Brain pericyte (primary cell): ENCODE results near the gene ABCD2.
"Not testable (repeated sequence)": the region's sequence is repeated elsewhere in the genome, so short reads cannot be mapped to it uniquely, and the experiment has no call there.

ENCODE experiments used
- DNase-seq: peaks from one replicate; pipeline ENCODE4 v3.0.0-alpha.2; 2012; ENCODE audit warnings: low read depth, low spot score

Gene ABCD2

GRCh38 chr12:39612250-39612649 lies 7.4 kb downstream of the ABCD2 start:
- no peak for DNase-seq

- DNase-seq: no peak
These were observed 7.8 kb downstream of the ABCD2 start for GRCh38 chr12:39611818-39612217.

DNA sequence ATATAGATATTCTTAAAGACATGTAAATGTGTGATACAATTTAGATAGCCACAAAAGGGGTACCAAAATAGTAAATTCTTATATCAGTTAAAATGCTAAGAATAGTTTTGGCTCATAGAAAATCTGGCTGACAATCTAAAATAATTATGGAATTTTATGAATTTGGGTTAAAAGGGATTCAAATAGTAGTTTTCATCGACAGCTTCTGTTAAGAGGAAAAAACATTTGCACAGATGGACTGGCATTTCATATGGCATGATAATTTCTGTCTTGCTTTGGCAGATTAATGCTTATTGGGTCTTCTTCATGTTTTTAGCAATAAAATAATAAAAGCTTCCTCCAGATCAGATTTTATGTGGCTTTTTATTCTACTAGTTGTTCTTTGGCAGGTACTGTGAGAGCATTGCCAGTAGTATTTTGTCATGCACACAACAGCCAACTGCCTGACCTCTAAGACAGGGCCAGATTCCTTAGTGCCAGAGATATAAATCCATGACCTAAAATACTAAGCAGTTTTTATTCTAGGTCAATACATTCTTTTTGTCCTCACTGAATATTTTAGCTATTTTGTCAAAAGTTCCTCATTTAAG lies 9.1 kb downstream of the ABCD2 start:
- DNase-seq: no peak

- no peak for DNase-seq
These were observed 12.7 kb downstream of the ABCD2 start for GRCh38 chr12:39606712-39607423.

DNA sequence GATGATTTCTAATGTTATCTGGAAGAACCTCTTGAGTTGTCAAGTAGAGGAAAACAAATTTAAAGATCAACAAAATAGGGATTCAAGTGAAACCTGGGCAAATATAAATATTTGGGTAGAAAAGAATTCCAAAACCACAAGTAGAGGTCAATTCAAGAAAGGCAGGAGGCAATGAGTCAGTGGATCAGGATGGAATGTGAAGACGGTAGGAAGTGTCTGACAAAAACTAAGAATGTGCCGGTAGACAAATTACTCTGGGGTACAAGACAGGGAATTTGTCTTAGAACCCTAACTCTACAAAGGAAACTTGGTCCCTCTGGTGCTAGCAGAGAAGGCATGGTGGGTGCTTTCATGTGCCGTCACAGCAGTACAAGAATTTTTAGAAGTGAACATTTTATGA lies 13.6 kb downstream of the ABCD2 start:
- DNase-seq: no peak

GRCh38 chr12:39605501-39605900 lies 14.1 kb downstream of the ABCD2 start:
- DNase-seq: no peak

DNA sequence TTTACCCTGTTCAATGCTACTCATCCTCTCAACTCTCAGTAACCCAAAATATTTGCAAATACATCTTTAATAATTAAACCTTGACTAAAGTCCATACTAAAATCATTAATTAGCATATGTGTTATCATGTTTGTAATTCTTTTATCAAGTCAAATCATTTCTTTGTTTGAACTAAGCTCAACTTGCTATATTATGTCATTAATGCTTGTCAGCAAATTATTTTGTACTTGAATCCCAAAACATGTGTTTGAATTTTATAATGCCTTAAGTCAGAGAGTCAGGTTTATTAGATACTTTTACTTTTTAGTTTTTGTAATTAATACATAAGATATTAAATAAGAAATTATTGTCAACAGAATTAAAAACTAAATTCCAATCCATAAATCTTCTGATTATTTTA lies 16.5 kb downstream of the ABCD2 start:
- DNase-seq: no peak

GRCh38 chr12:39601951-39602350 lies 17.7 kb downstream of the ABCD2 start:
- not testable (repeated sequence) for DNase-seq

DNA sequence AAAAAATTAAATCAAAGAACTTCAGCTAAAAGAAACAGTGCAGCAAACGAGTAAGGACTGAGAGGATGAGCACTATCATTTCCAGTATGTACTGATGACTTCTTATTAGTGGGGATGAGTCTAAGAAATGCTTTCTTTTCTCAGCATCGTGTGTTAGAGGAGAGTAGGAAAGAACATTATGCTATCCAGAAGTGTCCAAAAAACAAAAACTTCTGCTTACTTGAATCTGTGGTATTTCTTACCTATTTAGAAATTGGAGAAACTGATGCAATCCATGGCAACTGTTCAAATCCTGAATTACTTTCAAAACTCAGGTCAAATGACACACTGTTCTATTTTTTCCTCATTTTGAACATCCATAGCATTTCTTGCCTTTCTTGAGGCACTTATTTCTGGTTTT lies 23.7 kb downstream of the ABCD2 start:
- no peak for DNase-seq

DNA sequence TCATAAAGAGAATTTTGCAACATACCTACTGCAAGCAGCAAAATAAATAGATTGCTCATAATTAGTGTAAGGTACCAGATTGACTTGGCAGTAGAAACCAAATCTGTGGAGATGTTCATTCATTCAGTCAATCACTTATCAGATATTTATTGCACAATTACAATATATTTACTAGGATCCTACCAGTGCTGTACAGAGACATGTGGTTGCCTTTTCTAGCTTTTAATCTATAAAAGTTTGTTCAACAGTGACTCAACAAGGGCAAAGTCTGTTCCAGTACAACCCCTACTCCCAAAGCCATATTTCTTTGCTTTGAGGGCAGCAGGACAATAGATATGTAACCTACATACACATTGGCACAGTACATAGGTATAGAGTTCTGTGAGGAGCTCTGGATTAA lies 27.3 kb downstream of the ABCD2 start:
- no peak for DNase-seq

DNA sequence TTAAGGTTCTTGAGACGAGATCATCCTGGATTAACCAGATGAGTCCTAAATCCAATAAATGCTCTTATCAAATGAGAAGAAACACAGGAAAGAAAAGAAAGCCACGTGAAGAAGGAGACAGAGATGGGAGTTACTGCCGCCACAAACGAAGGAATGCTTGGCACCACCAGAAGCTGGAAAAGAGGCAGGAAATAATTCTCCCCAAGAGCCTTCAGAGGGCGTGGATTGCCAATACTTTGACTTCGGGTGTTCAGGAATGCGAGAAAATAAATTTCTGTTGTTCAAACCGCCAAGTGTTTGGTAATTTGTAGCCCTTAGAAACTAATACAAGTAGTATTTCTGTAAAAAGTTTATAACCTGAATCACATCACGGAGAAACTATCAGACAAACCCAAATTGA lies 31.3 kb downstream of the ABCD2 start:
- DNase-seq: no peak

- peak; percentile 11 for DNase-seq
These were observed 32.4 kb downstream of the ABCD2 start for GRCh38 chr12:39587225-39587624.

DNA sequence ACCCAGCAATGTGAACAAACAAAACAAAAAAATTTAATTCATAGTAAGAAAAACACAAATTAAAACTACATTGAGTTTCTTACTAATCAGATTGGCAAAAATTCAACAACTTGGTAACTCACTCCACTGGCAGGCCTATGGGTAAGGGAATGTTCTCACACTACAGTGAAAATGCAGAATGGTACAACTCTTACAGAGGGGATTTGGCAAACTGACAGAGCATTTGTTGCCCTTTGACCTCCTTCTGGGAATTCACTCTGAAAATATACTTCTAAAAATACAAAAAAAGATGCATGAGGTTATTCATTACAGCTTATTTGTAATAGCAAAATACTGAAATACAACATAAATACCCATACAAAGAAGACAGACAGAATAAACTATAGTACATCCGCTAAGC lies 32.8 kb downstream of the ABCD2 start:
- peak; percentile 38 for DNase-seq

DNA sequence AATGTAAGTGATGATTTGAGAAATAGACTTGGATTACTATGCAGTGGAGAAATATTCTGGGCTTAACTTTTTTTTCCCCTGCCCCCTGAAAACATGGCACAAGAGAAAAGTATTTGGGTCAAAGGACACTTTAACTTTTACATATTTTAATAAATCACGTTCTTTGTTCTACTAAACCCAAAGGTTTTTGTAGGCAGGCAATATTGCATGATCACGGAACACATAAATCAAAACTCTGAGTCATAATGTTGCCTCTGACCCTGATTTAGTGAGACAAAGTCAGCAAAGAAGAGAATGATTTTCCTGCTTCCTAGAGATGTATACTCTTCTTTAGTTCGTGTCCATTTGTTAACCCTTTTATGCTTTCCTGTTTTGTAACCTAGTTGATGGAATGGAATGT lies 38.0 kb downstream of the ABCD2 start:
- no peak for DNase-seq

DNA sequence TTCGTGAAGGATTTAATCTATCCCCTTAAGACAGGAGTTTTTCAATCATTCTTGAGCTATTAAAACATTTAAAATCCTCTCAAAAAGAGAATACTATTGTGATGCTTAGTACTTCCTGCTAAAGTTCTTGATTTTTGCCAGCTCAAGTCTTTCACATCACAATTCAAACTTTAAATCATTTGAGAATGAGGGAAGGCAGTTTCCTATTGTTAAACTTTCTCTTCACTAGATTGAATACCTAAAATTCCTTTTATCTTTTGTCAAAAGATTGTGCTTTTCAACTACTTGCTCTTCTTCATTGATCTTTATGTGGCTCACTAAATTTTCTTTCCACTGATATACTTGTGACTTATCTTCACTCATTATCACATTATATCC lies 44.1 kb downstream of the ABCD2 start:
- no peak for DNase-seq

DNA sequence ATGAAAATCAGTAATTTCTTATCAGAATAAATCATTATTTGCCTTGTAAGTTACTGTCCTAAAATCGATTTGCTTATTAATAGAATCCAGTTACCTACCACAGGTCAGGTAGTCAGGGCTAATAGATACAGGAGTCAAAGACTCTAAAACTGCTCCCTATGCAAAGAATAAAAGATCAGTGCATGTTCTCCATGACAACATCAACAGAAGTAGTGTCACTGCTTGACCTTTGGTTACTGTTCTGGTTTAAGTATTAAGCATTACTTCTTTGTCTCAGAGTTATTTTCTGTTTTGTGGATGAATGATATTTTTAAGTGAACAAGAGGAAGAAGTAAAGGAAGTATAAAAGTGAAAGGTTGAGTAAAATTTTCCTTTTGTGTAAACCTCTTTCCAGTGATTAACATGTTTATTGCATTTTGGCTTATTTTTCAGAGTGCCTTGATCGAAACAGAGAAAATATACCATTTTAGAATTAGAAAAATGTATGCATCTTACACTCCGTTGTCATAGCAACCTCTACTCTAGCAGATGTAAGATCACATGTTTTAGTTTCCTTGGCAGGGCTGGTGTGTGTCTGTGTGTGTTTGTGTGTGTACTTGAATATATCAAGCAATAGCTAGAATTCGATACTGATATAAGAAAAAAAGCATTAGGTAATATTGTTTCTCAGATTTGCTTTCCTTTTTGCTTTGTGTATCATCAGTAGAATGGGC lies 44.7 kb downstream of the ABCD2 start:
- DNase-seq: no peak

DNA sequence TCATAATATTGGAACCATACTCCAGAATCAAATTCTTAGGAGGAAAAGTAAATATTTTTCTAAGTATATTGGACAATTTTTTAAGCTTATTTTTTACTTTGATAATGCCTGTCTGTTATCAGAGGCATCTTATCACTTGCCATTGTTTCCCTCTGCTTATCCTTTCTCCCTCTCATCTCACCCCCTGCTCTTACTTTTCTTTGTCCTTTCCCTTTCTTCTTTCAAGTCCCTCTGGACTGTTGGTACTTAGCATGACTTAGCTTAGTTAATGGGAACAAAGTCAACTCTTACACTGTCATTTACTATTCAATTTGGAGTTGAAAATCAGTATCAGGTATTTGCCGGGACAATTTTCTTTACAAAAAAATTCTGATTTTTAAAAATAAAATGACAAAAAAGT lies 45.2 kb downstream of the ABCD2 start:
- DNase-seq: no peak

DNA sequence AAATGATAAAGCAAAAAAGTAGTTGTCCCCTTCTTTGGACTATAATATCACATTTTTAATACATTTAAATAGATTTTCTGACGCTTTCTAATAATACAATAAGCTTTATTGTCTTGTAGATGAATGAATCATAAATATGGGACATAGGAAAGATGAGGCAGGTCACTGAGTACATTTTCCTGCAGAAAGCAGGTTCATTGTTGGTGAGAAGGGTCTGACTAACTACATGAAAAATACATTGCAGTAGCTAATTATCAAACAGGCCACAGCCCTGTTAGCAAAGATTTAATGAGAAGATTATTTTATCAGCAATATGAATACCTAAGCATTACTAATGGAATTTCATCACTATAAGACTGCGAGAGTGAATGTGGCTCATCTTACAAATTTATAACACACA lies 45.6 kb downstream of the ABCD2 start:
- no peak for DNase-seq

DNA sequence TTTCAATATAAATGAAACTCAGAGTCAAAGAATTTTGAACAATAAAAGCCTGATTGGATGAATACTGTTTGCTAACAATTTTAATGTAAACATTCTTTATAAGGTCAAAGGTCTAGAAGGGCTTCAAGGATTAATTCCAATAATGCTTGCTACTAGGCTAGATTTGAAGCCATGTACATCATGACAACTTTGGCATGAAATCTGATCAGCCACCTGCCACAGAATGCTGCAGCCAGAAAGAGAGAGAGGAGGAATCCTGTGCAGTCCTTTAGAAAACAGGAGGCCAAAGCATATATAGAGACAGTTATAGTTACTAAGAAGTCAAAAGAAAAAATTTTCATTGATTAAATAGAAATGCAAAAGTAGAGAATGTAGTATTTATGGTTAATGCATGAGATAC lies 47.1 kb downstream of the ABCD2 start:
- DNase-seq: no peak

DNA sequence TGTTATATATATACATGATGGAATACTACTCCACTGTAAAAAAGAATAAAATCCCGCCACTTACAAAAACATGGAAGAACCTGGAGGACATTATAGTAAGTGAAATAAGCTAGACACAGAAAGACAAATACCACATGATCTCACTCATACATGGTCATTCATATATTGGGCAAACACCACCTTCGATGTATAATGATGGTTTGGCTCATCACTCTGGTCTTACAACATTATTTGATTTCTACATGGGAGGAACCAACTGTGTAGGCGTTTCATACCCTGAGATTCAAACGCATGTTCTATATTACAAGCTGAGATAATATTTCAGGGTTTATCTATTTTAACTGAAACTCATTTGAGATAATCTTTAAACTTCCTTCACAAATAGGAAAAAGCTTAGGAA lies 48.3 kb downstream of the ABCD2 start:
- no peak for DNase-seq

- no peak for DNase-seq
These were observed 66.1 kb downstream of the ABCD2 start for GRCh38 chr12:39553476-39553875.

- DNase-seq: not testable (repeated sequence)
These were observed 75.4 kb downstream of the ABCD2 start for GRCh38 chr12:39544211-39544610.

DNA sequence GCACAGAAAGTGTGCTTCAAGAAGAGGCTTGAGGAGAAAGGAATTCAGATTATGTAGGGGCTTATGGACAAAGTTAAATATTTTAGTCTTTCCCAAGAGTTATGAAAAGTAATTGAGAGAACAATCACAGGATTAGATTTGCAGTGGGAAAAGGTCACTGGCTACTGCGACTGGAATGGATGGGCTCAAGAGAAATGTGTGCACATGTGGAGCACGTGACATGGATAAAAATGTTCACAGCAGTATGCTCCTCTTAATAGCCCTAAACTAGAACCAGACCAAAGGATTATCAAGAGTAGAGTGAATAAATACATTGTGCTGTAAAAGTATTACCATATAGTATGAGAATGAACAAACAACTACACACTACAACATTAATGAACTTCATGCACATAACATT lies 78.1 kb downstream of the ABCD2 start:
- no peak for DNase-seq
